SK-N-SH treated with all-trans-retinoic acid at 6 μM for 48 hours (cell line): ENCODE data around the gene PLSCR5.

Experiments used
- ATAC-seq: fragments of 200-7000 bp; cut with Tn5 transposase; 3 replicates; pipeline ENCODE4 v1.9.1; 2020; ENCODE audit warnings: mild to moderate bottlenecking, moderate library complexity
- ARNTL ChIP-seq: fragments of 450-650 bp; formaldehyde crosslinking; IDR thresholded peaks from 2 replicates; pipeline ENCODE4 v1.5.0; 2020; ENCODE audit warnings: low read depth, mild to moderate bottlenecking, moderate library complexity, borderline replicate concordance
- BACH2 ChIP-seq: fragments of 250-450 bp; sonication (Bioruptor Pico); IDR thresholded peaks from 2 replicates; pipeline ENCODE4 v1.9.0; 2021; ENCODE audit warnings: mild to moderate bottlenecking, borderline replicate concordance
- CSDC2 ChIP-seq: fragments of 250-450 bp; sonication (Bioruptor Pico); IDR thresholded peaks from 2 replicates; pipeline ENCODE4 v1.5.0; 2020; ENCODE audit warnings: mild to moderate bottlenecking, moderate library complexity
- ESRRG ChIP-seq: fragments of 250-450 bp; sonication (Bioruptor Pico); IDR thresholded peaks from 2 replicates; pipeline ENCODE4 v1.6.1; 2021; ENCODE audit warnings: mild to moderate bottlenecking
- GLIS3 ChIP-seq: fragments of 250-450 bp; sonication (Bioruptor Pico); IDR thresholded peaks from 2 replicates; pipeline ENCODE4 v1.5.0; 2020; ENCODE audit warnings: mild to moderate bottlenecking, moderate library complexity
- ISL1 ChIP-seq: fragments of 250-450 bp; sonication (Bioruptor Pico); IDR thresholded peaks from 2 replicates; pipeline ENCODE4 v2.1.2; 2022; ENCODE audit warnings: mild to moderate bottlenecking, moderate library complexity
- OSR1 ChIP-seq: fragments of 250-450 bp; sonication (Bioruptor Pico); IDR thresholded peaks from 2 replicates; pipeline ENCODE4 v1.8.0; 2022; ENCODE audit warnings: moderate library complexity, mild to moderate bottlenecking, inconsistent platforms
- PATZ1 ChIP-seq: fragments of 250-450 bp; sonication (Bioruptor Pico); IDR thresholded peaks from 2 replicates; pipeline ENCODE4 v1.8.0; 2020; ENCODE audit warnings: mild to moderate bottlenecking, moderate library complexity, borderline replicate concordance
- POU6F1 ChIP-seq: fragments of 250-450 bp; sonication (Bioruptor Pico); IDR thresholded peaks from 2 replicates; pipeline ENCODE4 v1.8.0; 2021; ENCODE audit warnings: low read depth, mild to moderate bottlenecking, moderate library complexity, borderline replicate concordance
- RARB ChIP-seq: fragments of 250-450 bp; sonication (Bioruptor Pico); IDR thresholded peaks from 2 replicates; pipeline ENCODE4 v1.8.0; 2021; ENCODE audit warnings: mild to moderate bottlenecking, moderate library complexity
- SNAI2 ChIP-seq: fragments of 250-450 bp; sonication (Bioruptor Pico); IDR thresholded peaks from 2 replicates; pipeline ENCODE4 v1.5.0; 2020; ENCODE audit warnings: mild to moderate bottlenecking, moderate library complexity
- TCF4 ChIP-seq: fragments of 250-450 bp; sonication (Bioruptor Pico); IDR thresholded peaks from 2 replicates; pipeline ENCODE4 v1.8.0; 2021; ENCODE audit warnings: mild to moderate bottlenecking, moderate library complexity, borderline replicate concordance
- TOX ChIP-seq: fragments of 250-450 bp; sonication (Bioruptor Pico); IDR thresholded peaks from 2 replicates; pipeline ENCODE4 v1.8.0; 2021; ENCODE audit warnings: mild to moderate bottlenecking, moderate library complexity, borderline replicate concordance
- TSHZ2 ChIP-seq: fragments of 250-450 bp; sonication (Bioruptor Pico); IDR thresholded peaks from 2 replicates; pipeline ENCODE4 v1.5.0; 2020; ENCODE audit warnings: mild to moderate bottlenecking, moderate library complexity
- ZC3H10 ChIP-seq: fragments of 250-450 bp; sonication (Bioruptor Pico); IDR thresholded peaks from 2 replicates; pipeline ENCODE4 v1.5.1; 2021; ENCODE audit warnings: mild to moderate bottlenecking, moderate library complexity
- ZFP3 ChIP-seq: fragments of 250-450 bp; sonication (Bioruptor Pico); IDR thresholded peaks from 2 replicates; pipeline ENCODE4 v1.5.0; 2020; ENCODE audit warnings: mild to moderate bottlenecking, moderate library complexity
- ZFP30 ChIP-seq: fragments of 450-650 bp; formaldehyde crosslinking; IDR thresholded peaks from 2 replicates; pipeline ENCODE4 v1.5.0; 2022; ENCODE audit warnings: mild to moderate bottlenecking, moderate library complexity
- ZNF565 ChIP-seq: fragments of 450-650 bp; formaldehyde crosslinking; conservative IDR thresholded peaks from 2 replicates; pipeline ENCODE4 v1.5.0; 2020; ENCODE audit warnings: low read depth, mild to moderate bottlenecking, moderate library complexity
- ZNF70 ChIP-seq: fragments of 450-650 bp; formaldehyde crosslinking; IDR thresholded peaks from 2 replicates; pipeline ENCODE4 v1.5.0; 2020; ENCODE audit warnings: mild to moderate bottlenecking, moderate library complexity
- ZNF8 ChIP-seq: fragments of 450-650 bp; formaldehyde crosslinking; IDR thresholded peaks from 2 replicates; pipeline ENCODE4 v1.5.0; 2020; ENCODE audit warnings: mild to moderate bottlenecking, moderate library complexity
- TF ChIP-seq, protein P1 (sequence below): fragments of 250-450 bp; sonication (Bioruptor Pico); IDR thresholded peaks from 2 replicates; pipeline ENCODE4 v1.5.1; 2021; ENCODE audit warnings: mild to moderate bottlenecking, moderate library complexity
- TF ChIP-seq, protein P2 (sequence below): fragments of 250-450 bp; sonication (Bioruptor Pico); IDR thresholded peaks from 2 replicates; pipeline ENCODE4 v1.5.1; 2020; ENCODE audit warnings: low read depth, mild to moderate bottlenecking, moderate library complexity

The PLSCR5 gene

GRCh38 chr3:146646261-146646660, 41.1 kb upstream of the PLSCR5 start:
- no peak for TF ChIP-seq ISL1 (CRISPR knock-in tag)
- no peak for TF ChIP-seq POU6F1 (CRISPR knock-in tag)
- TF ChIP-seq TSHZ2 = no peak
- TF ChIP-seq, protein P1, sequence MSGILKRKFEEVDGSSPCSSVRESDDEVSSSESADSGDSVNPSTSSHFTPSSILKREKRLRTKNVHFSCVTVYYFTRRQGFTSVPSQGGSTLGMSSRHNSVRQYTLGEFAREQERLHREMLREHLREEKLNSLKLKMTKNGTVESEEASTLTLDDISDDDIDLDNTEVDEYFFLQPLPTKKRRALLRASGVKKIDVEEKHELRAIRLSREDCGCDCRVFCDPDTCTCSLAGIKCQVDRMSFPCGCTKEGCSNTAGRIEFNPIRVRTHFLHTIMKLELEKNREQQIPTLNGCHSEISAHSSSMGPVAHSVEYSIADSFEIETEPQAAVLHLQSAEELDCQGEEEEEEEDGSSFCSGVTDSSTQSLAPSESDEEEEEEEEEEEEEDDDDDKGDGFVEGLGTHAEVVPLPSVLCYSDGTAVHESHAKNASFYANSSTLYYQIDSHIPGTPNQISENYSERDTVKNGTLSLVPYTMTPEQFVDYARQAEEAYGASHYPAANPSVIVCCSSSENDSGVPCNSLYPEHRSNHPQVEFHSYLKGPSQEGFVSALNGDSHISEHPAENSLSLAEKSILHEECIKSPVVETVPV (CRISPR knock-in tag) = no peak
- TF ChIP-seq GLIS3 (CRISPR knock-in tag) = no peak
- TF ChIP-seq ZFP30 (CRISPR knock-in tag) = no peak
- no peak for TF ChIP-seq CSDC2 (CRISPR knock-in tag)
- TF ChIP-seq RARB (CRISPR knock-in tag) = no peak
- no peak for TF ChIP-seq ARNTL (CRISPR knock-in tag)
- TF ChIP-seq PATZ1 = no peak
- no peak for TF ChIP-seq BACH2 (CRISPR knock-in tag)
- TF ChIP-seq ZC3H10 (CRISPR knock-in tag) = no peak
- TF ChIP-seq ZFP3 (CRISPR knock-in tag) = no peak
- TF ChIP-seq, all 23 proteins: peak for 0
- ATAC-seq = no peak

GRCh38 chr3:146640955-146641867, 36.1 kb upstream of the PLSCR5 start:
- ATAC-seq = peak; percentile 81
- TF ChIP-seq RARB (CRISPR knock-in tag) = no peak
- no peak for TF ChIP-seq ZNF565 (CRISPR knock-in tag)
- TF ChIP-seq ESRRG (CRISPR knock-in tag) = no peak
- TF ChIP-seq, protein P2, sequence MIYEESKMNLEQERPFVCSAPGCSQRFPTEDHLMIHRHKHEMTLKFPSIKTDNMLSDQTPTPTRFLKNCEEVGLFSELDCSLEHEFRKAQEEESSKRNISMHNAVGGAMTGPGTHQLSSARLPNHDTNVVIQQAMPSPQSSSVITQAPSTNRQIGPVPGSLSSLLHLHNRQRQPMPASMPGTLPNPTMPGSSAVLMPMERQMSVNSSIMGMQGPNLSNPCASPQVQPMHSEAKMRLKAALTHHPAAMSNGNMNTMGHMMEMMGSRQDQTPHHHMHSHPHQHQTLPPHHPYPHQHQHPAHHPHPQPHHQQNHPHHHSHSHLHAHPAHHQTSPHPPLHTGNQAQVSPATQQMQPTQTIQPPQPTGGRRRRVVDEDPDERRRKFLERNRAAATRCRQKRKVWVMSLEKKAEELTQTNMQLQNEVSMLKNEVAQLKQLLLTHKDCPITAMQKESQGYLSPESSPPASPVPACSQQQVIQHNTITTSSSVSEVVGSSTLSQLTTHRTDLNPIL (CRISPR knock-in tag) = no peak
- TF ChIP-seq, protein P1 (CRISPR knock-in tag) = no peak
- no peak for TF ChIP-seq OSR1 (CRISPR knock-in tag)
- TF ChIP-seq ZNF70 (CRISPR knock-in tag) = no peak
- TF ChIP-seq TCF4 (CRISPR knock-in tag) = no peak
- TF ChIP-seq ZNF8 (CRISPR knock-in tag) = no peak
- TF ChIP-seq ARNTL (CRISPR knock-in tag) = no peak
- TF ChIP-seq ISL1 (CRISPR knock-in tag) = no peak
- TF ChIP-seq SNAI2 = no peak
- no peak for TF ChIP-seq ZC3H10 (CRISPR knock-in tag)
- no peak for TF ChIP-seq BACH2 (CRISPR knock-in tag)
- no peak for TF ChIP-seq PATZ1
- no peak for TF ChIP-seq TOX (CRISPR knock-in tag)
- no peak for TF ChIP-seq GLIS3 (CRISPR knock-in tag)
